ENCODE measurements around the gene SPATA6.

DNA sequence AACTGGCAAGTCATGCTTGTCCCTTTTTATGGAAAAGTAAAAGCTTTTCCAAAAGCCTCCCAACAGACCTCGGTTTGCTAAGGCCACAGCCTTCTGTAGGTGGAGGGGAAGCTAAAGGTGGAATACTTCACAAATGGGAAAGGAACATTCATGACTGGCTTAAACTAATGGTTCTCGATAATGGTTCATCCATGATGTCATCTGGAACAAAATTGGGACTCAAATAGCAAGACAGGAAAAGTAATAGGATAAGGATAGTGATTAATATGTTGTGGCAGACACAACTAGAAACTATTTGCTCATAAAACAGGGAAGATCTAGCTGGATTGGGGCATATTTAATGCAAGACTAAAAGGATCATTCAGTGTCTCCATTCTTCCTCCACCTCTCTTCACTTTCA, 16.7 kb upstream of the SPATA6 start:
- TF ChIP-seq POLR2A (IDR thresholded peaks at IDR 0.05; ENCODE audit: extremely low read depth, insufficient read length): no peak
- TF ChIP-seq, protein P1, sequence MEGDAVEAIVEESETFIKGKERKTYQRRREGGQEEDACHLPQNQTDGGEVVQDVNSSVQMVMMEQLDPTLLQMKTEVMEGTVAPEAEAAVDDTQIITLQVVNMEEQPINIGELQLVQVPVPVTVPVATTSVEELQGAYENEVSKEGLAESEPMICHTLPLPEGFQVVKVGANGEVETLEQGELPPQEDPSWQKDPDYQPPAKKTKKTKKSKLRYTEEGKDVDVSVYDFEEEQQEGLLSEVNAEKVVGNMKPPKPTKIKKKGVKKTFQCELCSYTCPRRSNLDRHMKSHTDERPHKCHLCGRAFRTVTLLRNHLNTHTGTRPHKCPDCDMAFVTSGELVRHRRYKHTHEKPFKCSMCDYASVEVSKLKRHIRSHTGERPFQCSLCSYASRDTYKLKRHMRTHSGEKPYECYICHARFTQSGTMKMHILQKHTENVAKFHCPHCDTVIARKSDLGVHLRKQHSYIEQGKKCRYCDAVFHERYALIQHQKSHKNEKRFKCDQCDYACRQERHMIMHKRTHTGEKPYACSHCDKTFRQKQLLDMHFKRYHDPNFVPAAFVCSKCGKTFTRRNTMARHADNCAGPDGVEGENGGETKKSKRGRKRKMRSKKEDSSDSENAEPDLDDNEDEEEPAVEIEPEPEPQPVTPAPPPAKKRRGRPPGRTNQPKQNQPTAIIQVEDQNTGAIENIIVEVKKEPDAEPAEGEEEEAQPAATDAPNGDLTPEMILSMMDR (IDR thresholded peaks at IDR 0.05; ENCODE audit: low read depth, low read length): no peak
- no peak for TF ChIP-seq MYC (IDR thresholded peaks at IDR 0.05; ENCODE audit: low read depth, low read length)
- no peak for TF ChIP-seq MAX (IDR thresholded peaks at IDR 0.05; ENCODE audit: low read depth, low read length)
